Endodermal cell (in vitro differentiated cells): ENCODE data around the gene BATF3. TPM values are rescaled to one million over a fixed set of nuclear protein-coding genes. Genes with fewer than 3 reads are reported as not detected.
A peak's percentile ranks its signal among the peaks of the same experiment; 100 is the strongest.

Source experiments
- DNase-seq: peaks from one replicate; pipeline ENCODE4 v3.0.0-alpha.2; 2017
- H3K27ac ChIP-seq: 2 replicates; pipeline ENCODE4 v1.5.1; 2013; ENCODE audit warnings: mild to moderate bottlenecking, low read depth, low read length, moderate library complexity
- H3K27me3 ChIP-seq: 2 replicates; pipeline ENCODE4 v1.6.1; 2013; ENCODE audit warnings: mild to moderate bottlenecking, low read length, moderate library complexity; ENCODE audit not compliant: insufficient read depth, control insufficient read depth, poor library complexity, severe bottlenecking
- H3K36me3 ChIP-seq: 2 replicates; pipeline ENCODE4 v1.7.0; 2013; ENCODE audit warnings: mild to moderate bottlenecking, low read length, moderate library complexity; ENCODE audit not compliant: control insufficient read depth, insufficient read depth
- H3K4me1 ChIP-seq: one replicate; pipeline ENCODE4 v1.7.0; 2013; ENCODE audit warnings: low read length; ENCODE audit not compliant: control insufficient read depth, insufficient read depth
- H3K4me3 ChIP-seq: 2 replicates; pipeline ENCODE4 v1.5.1; 2013; ENCODE audit warnings: mild to moderate bottlenecking, low read length, moderate library complexity
- H3K9ac ChIP-seq: 2 replicates; pipeline ENCODE4 v1.6.1; 2013; ENCODE audit warnings: mild to moderate bottlenecking, low read length, moderate library complexity; ENCODE audit not compliant: poor library complexity, severe bottlenecking; ENCODE audit errors: extremely low read depth
- H3K9me3 ChIP-seq: 2 replicates; pipeline ENCODE4 v1.6.1; 2013; ENCODE audit warnings: mild to moderate bottlenecking, low read length, moderate library complexity; ENCODE audit not compliant: control insufficient read depth
- H3K27ac Mint-ChIP-seq: 2 replicates; pipeline ENCODE4 v1.8.0; 2020; ENCODE audit warnings: mixed read lengths
- H3K27me3 Mint-ChIP-seq: 2 replicates; pipeline ENCODE4 v1.8.0; 2021; ENCODE audit warnings: mild to moderate bottlenecking, mixed read lengths; ENCODE audit not compliant: insufficient read depth
- H3K36me3 Mint-ChIP-seq: 2 replicates; pipeline ENCODE4 v1.8.0; 2020; ENCODE audit warnings: low read depth, mixed read lengths
- H3K4me1 Mint-ChIP-seq: 2 replicates; pipeline ENCODE4 v1.8.0; 2020; ENCODE audit warnings: mixed read lengths
- H3K4me3 Mint-ChIP-seq: 2 replicates; pipeline ENCODE4 v1.8.0; 2020; ENCODE audit warnings: mild to moderate bottlenecking, moderate library complexity, mixed read lengths
- H3K9me3 Mint-ChIP-seq: 2 replicates; pipeline ENCODE4 v1.8.0; 2020; ENCODE audit warnings: mild to moderate bottlenecking, mixed read lengths
- CTCF ChIP-seq: fragments of 200-600 bp; sonication (generic); conservative IDR thresholded peaks from 2 replicates; pipeline ENCODE4 v1.5.0; 2021; ENCODE audit warnings: antibody characterized with exemption, mild to moderate bottlenecking
- WGBS, 2 experiments: methylation state at CpG; one replicate each; pipeline versions ENCODE4 v1.1.5 to v1.1.7; 2013; ENCODE audit warnings: missing lambda C conversion rate in 2 of 2, mixed read lengths in 1 of 2; ENCODE audit not compliant: insufficient coverage in 1 of 2, insufficient read length in 1 of 2; 5-methylcytosine and 5-hydroxymethylcytosine counted together
- total RNA-seq, 2 donors: library from RNA; stranded (reverse); fragmentation: NEBNext Ultra II Directional in 1 of 2; extraction: Animal tissue kit (Norgen Biotek cat#: 25700) in 1 of 2; gene quantifications; 2 replicates in 1 of 2; 3 replicates in 1 of 2; pipeline ENCODE4 v1.2.1, GENCODE V29; 2021

BATF3 gene
- total RNA-seq, 2 donors from 2014 or later, result 1.5 to 4.0 TPM

GRCh38 chr1:212692774-212693644 is 6.6 kb downstream of the BATF3 start:
- Mint-ChIP-seq H3K4me1 (peaks cover 13% of the 10 kb centered on the region), H3K9me3 (no peaks in the 10 kb centered on the region), H3K36me3 (no peaks in the 10 kb centered on the region), H3K27me3 (peaks cover 22% of the 10 kb centered on the region), H3K27ac (no peak overlapping the region), H3K4me3 (no peak overlapping the region)
- no peaks in the 10 kb centered on the region for H3K36me3 ChIP-seq
- no peaks in the 10 kb centered on the region for H3K9me3 ChIP-seq
- TF ChIP-seq CTCF, result no peak
- no peaks in the 10 kb centered on the region for H3K4me1 ChIP-seq
- DNase-seq, result peak; percentile 65
- 81 to 91% methylated on average over 4 to 9 of the region's 9 CpGs for WGBS, 2 experiments
- H3K9ac ChIP-seq, result no peak overlapping the region
- H3K27ac ChIP-seq, result no peak overlapping the region
- H3K27me3 ChIP-seq, result peaks cover 14% of the 10 kb centered on the region
- H3K4me3 ChIP-seq, result no peak overlapping the region

GRCh38 chr1:212691561-212692071 is 8.0 kb downstream of the BATF3 start:
- Mint-ChIP-seq H3K27ac (no peak overlapping the region), H3K4me1 (peaks cover 7% of the 10 kb centered on the region), H3K4me3 (no peak overlapping the region), H3K36me3 (no peaks in the 10 kb centered on the region), H3K27me3 (peaks cover 8% of the 10 kb centered on the region), H3K9me3 (no peaks in the 10 kb centered on the region)
- TF ChIP-seq CTCF, result no peak
- no peak for DNase-seq
- H3K9ac ChIP-seq, result no peak overlapping the region
- WGBS, 2 experiments, result 92% methylated on average over 7 to 9 of the region's 9 CpGs
- H3K4me3 ChIP-seq, result no peak overlapping the region
- no peak overlapping the region for H3K27ac ChIP-seq
- no peaks in the 10 kb centered on the region for H3K4me1 ChIP-seq
- no peaks in the 10 kb centered on the region for H3K27me3 ChIP-seq
- no peaks in the 10 kb centered on the region for H3K9me3 ChIP-seq
- no peaks in the 10 kb centered on the region for H3K36me3 ChIP-seq

- Histone ChIP-seq H3K36me3 (no peaks in the 10 kb centered on the region), H3K4me1 (no peaks in the 10 kb centered on the region), H3K9me3 (no peaks in the 10 kb centered on the region), H3K27me3 (no peaks in the 10 kb centered on the region), H3K4me3 (no peak overlapping the region), H3K9ac (no peak overlapping the region), H3K27ac (no peak overlapping the region)
- no peak for DNase-seq
- Mint-ChIP-seq H3K9me3 (no peaks in the 10 kb centered on the region), H3K4me1 (peaks cover 1% of the 10 kb centered on the region), H3K36me3 (no peaks in the 10 kb centered on the region), H3K4me3 (no peak overlapping the region), H3K27ac (no peak overlapping the region), H3K27me3 (peaks cover 1% of the 10 kb centered on the region)
- no peak for TF ChIP-seq CTCF
- 93 to 98% methylated on average over 4 of the region's 4 CpGs for WGBS, 2 experiments
These were observed 8.7 kb downstream of the BATF3 start for GRCh38 chr1:212690816-212691403.
